Neural cell (in vitro differentiated cells): ENCODE data around the gene KIF13A. TPM values are rescaled to one million over a fixed set of nuclear protein-coding genes. Genes with fewer than 3 reads are reported as not detected.

Source experiments
- H2AFZ ChIP-seq: fragments of 200-600, 300-800 bp; sonication (generic), shearing (Covaris generic); 2 replicates; pipeline ENCODE4 v1.6.0; 2014; ENCODE audit warnings: low read depth, mild to moderate bottlenecking, antibody characterized with exemption, low read length, moderate library complexity
- H3F3A ChIP-seq: fragments of 200-600 bp; shearing (Covaris generic); 2 replicates; pipeline ENCODE4 v1.6.1; 2016; ENCODE audit warnings: mild to moderate bottlenecking, moderate library complexity, mixed read lengths, antibody characterized with exemption, low read length; ENCODE audit not compliant: insufficient read depth, poor library complexity, severe bottlenecking
- H3K27ac ChIP-seq: fragments of 200-600, 300-800 bp; sonication (generic), shearing (Covaris generic); 2 replicates; pipeline ENCODE4 v1.5.1; 2014; ENCODE audit warnings: mild to moderate bottlenecking, low read length, moderate library complexity
- H3K27me3 ChIP-seq: fragments of 300-800, 200-600 bp; sonication (generic), shearing (Covaris generic); 2 replicates; pipeline ENCODE4 v1.6.0; 2014; ENCODE audit warnings: mild to moderate bottlenecking, low read depth, low read length, moderate library complexity; ENCODE audit not compliant: insufficient read depth
- H3K36me3 ChIP-seq: fragments of 300-800, 200-600 bp; sonication (generic), shearing (Covaris generic); 2 replicates; pipeline ENCODE4 v1.5.1; 2014; ENCODE audit warnings: mild to moderate bottlenecking, antibody characterized with exemption, low read length, moderate library complexity; ENCODE audit not compliant: insufficient read depth
- H3K4me2 ChIP-seq: fragments of 300-800, 200-600 bp; sonication (generic), shearing (Covaris generic); 2 replicates; pipeline ENCODE4 v1.6.0; 2014; ENCODE audit warnings: mild to moderate bottlenecking, low read length
- H3K4me3 ChIP-seq: fragments of 300-800, 200-600 bp; sonication (generic), shearing (Covaris generic); 2 replicates; pipeline ENCODE4 v1.5.1; 2014; ENCODE audit warnings: mild to moderate bottlenecking, low read length, moderate library complexity
- H3K79me2 ChIP-seq: fragments of 200-600 bp; shearing (Covaris generic); replicated peaks from 2 replicates; pipeline ENCODE4 v1.6.0; 2014; ENCODE audit warnings: mild to moderate bottlenecking, low read length, moderate library complexity; ENCODE audit not compliant: insufficient read depth
- H3K9ac ChIP-seq: fragments of 300-800, 200-600 bp; sonication (generic), shearing (Covaris generic); 2 replicates; pipeline ENCODE4 v1.6.1; 2016; ENCODE audit warnings: mild to moderate bottlenecking, low read length, mixed read lengths
- H3K9me2 ChIP-seq: fragments of 200-600 bp; shearing (Covaris generic); 2 replicates; pipeline ENCODE4 v1.6.1; 2016; ENCODE audit warnings: mild to moderate bottlenecking, low read length, mixed read lengths; ENCODE audit not compliant: insufficient read depth
- H3K9me3 ChIP-seq: fragments of 200-600, 300-800 bp; sonication (generic), shearing (Covaris generic); 2 replicates; pipeline ENCODE4 v1.6.1; 2016; ENCODE audit warnings: mild to moderate bottlenecking, mixed run types, low read length, moderate library complexity, mixed read lengths
- H4K20me1 ChIP-seq: fragments of 200-600 bp; shearing (Covaris generic); 2 replicates; pipeline ENCODE4 v1.6.1; 2016; ENCODE audit warnings: mild to moderate bottlenecking, mixed run types; ENCODE audit not compliant: insufficient read depth
- CTCF ChIP-seq: fragments of 450-650 bp; IDR thresholded peaks from 2 replicates; pipeline ENCODE4 v1.5.1; 2014; ENCODE audit warnings: antibody characterized with exemption, mild to moderate bottlenecking, moderate library complexity; ENCODE audit not compliant: poor library complexity, severe bottlenecking
- EP300 ChIP-seq: fragments of 450-650 bp; conservative IDR thresholded peaks from 2 replicates; pipeline ENCODE4 v1.6.1; 2014; ENCODE audit warnings: antibody characterized with exemption, mild to moderate bottlenecking, moderate library complexity; ENCODE audit not compliant: poor library complexity, severe bottlenecking
- EZH2 ChIP-seq: fragments of 200-600, 300-800 bp; shearing (Covaris generic), sonication (generic); IDR thresholded peaks from 2 replicates; pipeline ENCODE4 v1.6.1; 2014; ENCODE audit warnings: antibody characterized with exemption, low read length, borderline replicate concordance, mild to moderate bottlenecking; ENCODE audit not compliant: insufficient read depth, poor library complexity, severe bottlenecking
- MXI1 ChIP-seq: fragments of 450-650 bp; conservative IDR thresholded peaks from 2 replicates; pipeline ENCODE4 v1.6.1; 2014; ENCODE audit warnings: antibody characterized with exemption, mild to moderate bottlenecking; ENCODE audit not compliant: poor library complexity, severe bottlenecking
- POLR2AphosphoS5 ChIP-seq: IDR thresholded peaks from 2 replicates; pipeline ENCODE4 v1.6.1; 2012
- RAD21 ChIP-seq: fragments of 450-650 bp; conservative IDR thresholded peaks from 2 replicates; pipeline ENCODE4 v1.6.1; 2014; ENCODE audit warnings: antibody characterized with exemption, mild to moderate bottlenecking, moderate library complexity
- REST ChIP-seq: IDR thresholded peaks from 2 replicates; pipeline ENCODE4 v1.6.1; 2012; ENCODE audit warnings: borderline replicate concordance
- SMC3 ChIP-seq: fragments of 450-650 bp; conservative IDR thresholded peaks from 2 replicates; pipeline ENCODE4 v1.6.1; 2014; ENCODE audit warnings: antibody characterized with exemption, mild to moderate bottlenecking, moderate library complexity; ENCODE audit not compliant: poor library complexity
- TAF1 ChIP-seq: IDR thresholded peaks from 2 replicates; pipeline ENCODE4 v1.6.1; 2012; ENCODE audit warnings: low read depth
- polyA plus RNA-seq: library from polyadenylated mRNA; depleted of rRNA; stranded (reverse); fragments of >200 nt; gene quantifications from 2 replicates; pipeline ENCODE4 v1.2.3, GENCODE V29; 2014

The KIF13A gene
- polyA plus RNA-seq, 1 donor from 2014 or later: 9.4 TPM

GRCh38 chr6:17957498-17957897, 29.9 kb downstream of the KIF13A start:
- peak overlapping the region; percentile 44 for H3K4me2 ChIP-seq
- H3K27me3 ChIP-seq: no peaks in the 10 kb centered on the region
- H3K36me3 ChIP-seq: no peaks in the 10 kb centered on the region
- H2AFZ ChIP-seq: no peak overlapping the region
- H3K9me3 ChIP-seq: no peaks in the 10 kb centered on the region
- H3K9me2 ChIP-seq: no peaks in the 10 kb centered on the region
- H3F3A ChIP-seq: no peaks in the 10 kb centered on the region
- peak overlapping the region; percentile 40 for H3K4me3 ChIP-seq
- H3K27ac ChIP-seq: peak overlapping the region; percentile 23
- no peaks in the 10 kb centered on the region for H4K20me1 ChIP-seq
- no peak overlapping the region for H3K9ac ChIP-seq
- no peak for TF ChIP-seq TAF1
- TF ChIP-seq SMC3: no peak
- TF ChIP-seq EZH2: no peak
- no peak for TF ChIP-seq RAD21
- no peak for TF ChIP-seq REST
- TF ChIP-seq POLR2AphosphoS5: no peak
- TF ChIP-seq MXI1: no peak
- no peak for TF ChIP-seq CTCF
- no peak for TF ChIP-seq EP300
- peaks cover 5% of the 10 kb centered on the region for H3K79me2 ChIP-seq

- no peak for TF ChIP-seq EZH2
- TF ChIP-seq SMC3: no peak
- TF ChIP-seq TAF1: no peak
- no peak for TF ChIP-seq MXI1
- no peak for TF ChIP-seq RAD21
- no peak for TF ChIP-seq POLR2AphosphoS5
- TF ChIP-seq REST: no peak
- no peaks in the 10 kb centered on the region for H3F3A ChIP-seq
- H4K20me1 ChIP-seq: no peaks in the 10 kb centered on the region
- H3K79me2 ChIP-seq: peaks cover 5% of the 10 kb centered on the region
- no peak overlapping the region for H3K9ac ChIP-seq
- no peak overlapping the region for H3K4me2 ChIP-seq
- no peaks in the 10 kb centered on the region for H3K9me2 ChIP-seq
- no peak overlapping the region for H3K27ac ChIP-seq
- no peaks in the 10 kb centered on the region for H3K9me3 ChIP-seq
- H2AFZ ChIP-seq: no peak overlapping the region
- no peaks in the 10 kb centered on the region for H3K27me3 ChIP-seq
- no peaks in the 10 kb centered on the region for H3K36me3 ChIP-seq
- peak overlapping the region; percentile 40 for H3K4me3 ChIP-seq
These were observed 30.3 kb downstream of the KIF13A start for GRCh38 chr6:17957086-17957485.
